Placental epithelial cell (primary cell): Measurements from ENCODE around the gene PJA1. TPM values are rescaled to one million over a fixed set of nuclear protein-coding genes. Genes with fewer than 3 reads are reported as not detected.

Source experiments
- total RNA-seq: library from RNA; depleted of rRNA; stranded (reverse); fragments of >200 nt; gene quantifications from 2 replicates; pipeline ENCODE4 v1.2.3, GENCODE V29; 2012

PJA1 gene, protein sequence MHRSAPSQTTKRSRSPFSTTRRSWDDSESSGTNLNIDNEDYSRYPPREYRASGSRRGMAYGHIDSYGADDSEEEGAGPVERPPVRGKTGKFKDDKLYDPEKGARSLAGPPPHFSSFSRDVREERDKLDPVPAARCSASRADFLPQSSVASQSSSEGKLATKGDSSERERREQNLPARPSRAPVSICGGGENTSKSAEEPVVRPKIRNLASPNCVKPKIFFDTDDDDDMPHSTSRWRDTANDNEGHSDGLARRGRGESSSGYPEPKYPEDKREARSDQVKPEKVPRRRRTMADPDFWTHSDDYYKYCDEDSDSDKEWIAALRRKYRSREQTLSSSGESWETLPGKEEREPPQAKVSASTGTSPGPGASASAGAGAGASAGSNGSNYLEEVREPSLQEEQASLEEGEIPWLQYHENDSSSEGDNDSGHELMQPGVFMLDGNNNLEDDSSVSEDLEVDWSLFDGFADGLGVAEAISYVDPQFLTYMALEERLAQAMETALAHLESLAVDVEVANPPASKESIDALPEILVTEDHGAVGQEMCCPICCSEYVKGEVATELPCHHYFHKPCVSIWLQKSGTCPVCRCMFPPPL
- total RNA-seq: 23.9 and 27.0 TPM in 2 replicates

DNA sequence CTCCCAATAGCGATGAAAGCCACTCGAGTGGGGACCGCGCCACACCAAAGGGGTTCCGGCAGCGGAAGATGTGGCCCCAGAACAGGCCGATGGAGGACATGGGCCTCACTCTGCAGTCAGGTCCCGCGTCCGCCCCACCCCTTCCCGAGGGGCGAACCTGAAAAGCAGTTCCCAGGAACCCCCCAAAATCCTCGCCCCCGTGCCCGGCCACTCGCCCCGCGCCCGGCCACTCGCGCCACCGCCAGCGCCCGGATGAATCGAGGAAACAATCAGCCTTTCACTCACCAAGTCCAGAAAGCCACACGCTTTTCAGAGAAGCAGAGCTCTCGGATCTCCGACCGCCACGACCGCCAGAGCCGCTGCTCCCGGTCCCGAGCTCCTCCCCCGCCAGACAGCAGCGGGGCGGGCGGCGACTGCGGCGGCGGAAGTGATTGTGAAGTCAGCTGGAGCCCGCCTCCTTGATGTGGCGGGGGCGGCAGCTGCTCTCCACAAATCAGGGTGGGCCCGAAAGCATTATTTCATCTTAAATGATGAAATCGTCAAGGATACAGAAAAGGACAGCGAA is at the start of gene PJA1:
Gene PJA1 (minus strand): TSS at position 367 of the 565 bp plus-strand sequence. CDS start 2,380 bp downstream, outside the sequence.

